GM23338 (cell line): Measurements from ENCODE around the gene UNKL. TPM values are rescaled to one million over a fixed set of nuclear protein-coding genes. Genes with fewer than 3 reads are reported as not detected.
A peak's percentile ranks its signal among the peaks of the same experiment; 100 is the strongest.

Experiments used
- ATAC-seq: fragments of 200-7000 bp; cut with Tn5 transposase; 3 replicates; pipeline ENCODE4 v1.9.1; 2020
- DNase-seq: peaks from one replicate; pipeline ENCODE4 v3.0.0-alpha.2; 2015; ENCODE audit warnings: low spot score
- H2AFZ ChIP-seq: fragments of 200-600 bp; sonication (generic); 2 replicates; pipeline ENCODE4 v1.8.0; 2016; ENCODE audit warnings: antibody characterized with exemption, mild to moderate bottlenecking, moderate library complexity
- H3F3A ChIP-seq: fragments of 200-600 bp; sonication (generic); replicated peaks from 2 replicates; pipeline ENCODE4 v1.8.0; 2017; ENCODE audit warnings: antibody characterized with exemption, mixed run types, low read depth
- H3K27ac ChIP-seq: fragments of 200-600 bp; sonication (generic); 2 replicates; pipeline ENCODE4 v1.6.1; 2016; ENCODE audit warnings: low read depth
- H3K27me3 ChIP-seq: fragments of 200-600 bp; sonication (generic); 2 replicates; pipeline ENCODE4 v1.8.0; 2016; ENCODE audit warnings: mild to moderate bottlenecking, mixed run types, moderate library complexity; ENCODE audit not compliant: insufficient read depth
- H3K36me3 ChIP-seq: fragments of 200-600 bp; sonication (generic); 2 replicates; pipeline ENCODE4 v1.8.0; 2016; ENCODE audit warnings: mild to moderate bottlenecking; ENCODE audit not compliant: insufficient read depth
- H3K4me1 ChIP-seq: fragments of 200-600 bp; sonication (generic); 2 replicates; pipeline ENCODE4 v1.8.0; 2016; ENCODE audit warnings: mild to moderate bottlenecking, moderate library complexity; ENCODE audit not compliant: insufficient read depth
- H3K4me2 ChIP-seq: fragments of 200-600 bp; sonication (generic); 2 replicates; pipeline ENCODE4 v1.7.1; 2017; ENCODE audit warnings: mixed run types
- H3K4me3 ChIP-seq: fragments of 200-600 bp; sonication (generic); 2 replicates; pipeline ENCODE4 v1.6.1; 2016; ENCODE audit warnings: mixed run types
- H3K79me2 ChIP-seq: fragments of 200-600 bp; sonication (generic); replicated peaks from 2 replicates; pipeline ENCODE4 v1.8.0; 2017; ENCODE audit warnings: mild to moderate bottlenecking; ENCODE audit not compliant: insufficient read depth
- H3K9me2 ChIP-seq: fragments of 200-600 bp; sonication (generic); 2 replicates; pipeline ENCODE4 v1.8.0; 2017; ENCODE audit not compliant: insufficient read depth
- H4K20me1 ChIP-seq: fragments of 200-600 bp; sonication (generic); replicated peaks from 2 replicates; pipeline ENCODE4 v1.8.0; 2017; ENCODE audit warnings: mild to moderate bottlenecking; ENCODE audit not compliant: insufficient read depth
- H3K27ac Mint-ChIP-seq: 2 replicates; pipeline ENCODE4 v1.8.0; 2020; ENCODE audit warnings: inconsistent platforms, mild to moderate bottlenecking, moderate library complexity, mixed read lengths
- H3K27me3 Mint-ChIP-seq: 3 replicates; pipeline ENCODE4 v1.8.0; 2022; ENCODE audit warnings: low read depth, mild to moderate bottlenecking, moderate library complexity, mixed read lengths, inconsistent platforms; ENCODE audit not compliant: insufficient read depth, poor library complexity
- H3K36me3 Mint-ChIP-seq: 3 replicates; pipeline ENCODE4 v1.8.0; 2021; ENCODE audit warnings: low read depth, mild to moderate bottlenecking, inconsistent platforms, moderate library complexity, mixed read lengths
- H3K4me1 Mint-ChIP-seq: 3 replicates; pipeline ENCODE4 v1.8.0; 2020; ENCODE audit warnings: mild to moderate bottlenecking, inconsistent platforms, mixed read lengths
- H3K4me3 Mint-ChIP-seq: 3 replicates; pipeline ENCODE4 v1.8.0; 2021; ENCODE audit warnings: moderate library complexity, mild to moderate bottlenecking, inconsistent platforms, mixed read lengths
- H3K9me3 Mint-ChIP-seq: 3 replicates; pipeline ENCODE4 v1.8.0; 2020; ENCODE audit warnings: moderate library complexity, mild to moderate bottlenecking, inconsistent platforms, mixed read lengths
- EZH2 ChIP-seq: fragments of 200-600 bp; sonication (generic); IDR thresholded peaks from one replicate; pipeline ENCODE4 v1.8.0; 2017; ENCODE audit warnings: antibody characterized with exemption, mild to moderate bottlenecking, low read depth; ENCODE audit not compliant: unreplicated experiment
- polyA plus RNA-seq: library from polyadenylated mRNA; unstranded; fragments of >200 nt; fragmentation: Nextera tagmentation; extraction: Ambion mirVana; gene quantifications from 2 replicates; pipeline ENCODE4 v1.2.1, GENCODE V29; 2016
- total RNA-seq: library from RNA; depleted of rRNA; stranded (reverse); fragments of >200 nt; shearing (Covaris generic); gene quantifications from 2 replicates; pipeline ENCODE4 v1.2.3, GENCODE V29; 2014
- TF ChIP-seq, protein P1 (sequence below): IDR thresholded peaks from 2 replicates; pipeline ENCODE4 v1.6.1; 2016; ENCODE audit warnings: antibody characterized with exemption
- TF ChIP-seq, protein P2 (sequence below), 2 experiments: fragments of 200-600 bp in 1 of 2; sonication (generic) in 1 of 2; conservative IDR thresholded peaks; 2 replicates each; pipeline versions ENCODE4 v1.5.1 to v1.6.1; 2016 to 2017; ENCODE audit warnings: antibody characterized with exemption in 2 of 2, low read depth in 2 of 2, mild to moderate bottlenecking in 2 of 2, moderate library complexity in 1 of 2
- TF ChIP-seq, protein P3 (sequence below): IDR thresholded peaks from one replicate; pipeline ENCODE4 v1.6.1; 2018; ENCODE audit warnings: antibody characterized with exemption; ENCODE audit not compliant: unreplicated experiment

The UNKL gene
- total and polyA plus RNA-seq, 2 experiments from 2014 or later = 16.7 to 28.7 TPM

DNA sequence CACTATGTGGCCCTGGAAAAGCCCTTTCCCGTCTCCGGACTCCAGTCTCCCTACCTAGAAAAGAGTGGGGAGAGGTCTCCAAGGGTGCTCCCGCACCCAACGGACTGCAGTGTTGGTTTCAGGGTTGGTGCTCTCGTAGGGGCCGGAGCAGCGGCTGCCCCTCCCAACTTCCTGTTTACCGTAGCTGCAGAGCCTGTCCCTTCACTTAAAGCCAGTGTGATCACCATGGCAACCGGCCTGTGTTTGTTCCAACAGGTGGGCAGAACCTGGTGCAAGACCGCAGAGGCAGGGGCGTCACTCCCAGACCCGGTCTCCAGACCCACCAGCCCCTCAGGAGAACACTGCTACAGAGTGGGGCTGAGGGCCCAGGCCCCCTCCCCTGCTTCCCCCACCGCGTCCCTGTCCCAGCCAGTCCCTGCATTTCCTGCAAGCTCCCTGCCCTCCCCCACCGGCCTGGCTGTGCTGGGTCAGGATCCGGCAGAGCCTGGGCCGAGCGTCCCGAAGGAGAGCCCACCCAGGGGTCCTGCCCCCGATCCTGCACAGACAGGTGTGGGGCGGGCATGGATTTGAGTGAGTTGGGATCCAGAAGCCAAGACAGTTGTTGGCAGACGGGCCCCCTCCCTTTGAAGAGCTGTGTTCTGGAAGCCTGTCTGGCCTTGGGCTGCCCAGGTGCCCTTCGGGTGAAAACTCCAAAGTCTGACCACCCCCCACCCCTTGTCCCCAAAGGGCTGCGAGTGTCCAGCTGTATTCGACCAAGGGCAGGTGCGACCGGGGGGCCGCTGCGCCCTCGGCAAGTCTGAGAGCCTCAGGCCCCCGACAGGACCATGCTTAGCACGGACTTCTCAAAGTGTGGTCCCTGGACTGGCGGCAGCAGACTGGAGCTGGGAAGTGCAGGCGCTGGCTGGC lies 82.5 kb downstream of the UNKL start:
- TF ChIP-seq, protein P1, sequence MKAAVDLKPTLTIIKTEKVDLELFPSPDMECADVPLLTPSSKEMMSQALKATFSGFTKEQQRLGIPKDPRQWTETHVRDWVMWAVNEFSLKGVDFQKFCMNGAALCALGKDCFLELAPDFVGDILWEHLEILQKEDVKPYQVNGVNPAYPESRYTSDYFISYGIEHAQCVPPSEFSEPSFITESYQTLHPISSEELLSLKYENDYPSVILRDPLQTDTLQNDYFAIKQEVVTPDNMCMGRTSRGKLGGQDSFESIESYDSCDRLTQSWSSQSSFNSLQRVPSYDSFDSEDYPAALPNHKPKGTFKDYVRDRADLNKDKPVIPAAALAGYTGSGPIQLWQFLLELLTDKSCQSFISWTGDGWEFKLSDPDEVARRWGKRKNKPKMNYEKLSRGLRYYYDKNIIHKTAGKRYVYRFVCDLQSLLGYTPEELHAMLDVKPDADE = peak; percentile 86
- TF ChIP-seq, protein P2, sequence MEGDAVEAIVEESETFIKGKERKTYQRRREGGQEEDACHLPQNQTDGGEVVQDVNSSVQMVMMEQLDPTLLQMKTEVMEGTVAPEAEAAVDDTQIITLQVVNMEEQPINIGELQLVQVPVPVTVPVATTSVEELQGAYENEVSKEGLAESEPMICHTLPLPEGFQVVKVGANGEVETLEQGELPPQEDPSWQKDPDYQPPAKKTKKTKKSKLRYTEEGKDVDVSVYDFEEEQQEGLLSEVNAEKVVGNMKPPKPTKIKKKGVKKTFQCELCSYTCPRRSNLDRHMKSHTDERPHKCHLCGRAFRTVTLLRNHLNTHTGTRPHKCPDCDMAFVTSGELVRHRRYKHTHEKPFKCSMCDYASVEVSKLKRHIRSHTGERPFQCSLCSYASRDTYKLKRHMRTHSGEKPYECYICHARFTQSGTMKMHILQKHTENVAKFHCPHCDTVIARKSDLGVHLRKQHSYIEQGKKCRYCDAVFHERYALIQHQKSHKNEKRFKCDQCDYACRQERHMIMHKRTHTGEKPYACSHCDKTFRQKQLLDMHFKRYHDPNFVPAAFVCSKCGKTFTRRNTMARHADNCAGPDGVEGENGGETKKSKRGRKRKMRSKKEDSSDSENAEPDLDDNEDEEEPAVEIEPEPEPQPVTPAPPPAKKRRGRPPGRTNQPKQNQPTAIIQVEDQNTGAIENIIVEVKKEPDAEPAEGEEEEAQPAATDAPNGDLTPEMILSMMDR (conservative IDR thresholded peaks at IDR 0.05; ENCODE audit: low read depth in 2 of 2) = no peak
- TF ChIP-seq, protein P3, sequence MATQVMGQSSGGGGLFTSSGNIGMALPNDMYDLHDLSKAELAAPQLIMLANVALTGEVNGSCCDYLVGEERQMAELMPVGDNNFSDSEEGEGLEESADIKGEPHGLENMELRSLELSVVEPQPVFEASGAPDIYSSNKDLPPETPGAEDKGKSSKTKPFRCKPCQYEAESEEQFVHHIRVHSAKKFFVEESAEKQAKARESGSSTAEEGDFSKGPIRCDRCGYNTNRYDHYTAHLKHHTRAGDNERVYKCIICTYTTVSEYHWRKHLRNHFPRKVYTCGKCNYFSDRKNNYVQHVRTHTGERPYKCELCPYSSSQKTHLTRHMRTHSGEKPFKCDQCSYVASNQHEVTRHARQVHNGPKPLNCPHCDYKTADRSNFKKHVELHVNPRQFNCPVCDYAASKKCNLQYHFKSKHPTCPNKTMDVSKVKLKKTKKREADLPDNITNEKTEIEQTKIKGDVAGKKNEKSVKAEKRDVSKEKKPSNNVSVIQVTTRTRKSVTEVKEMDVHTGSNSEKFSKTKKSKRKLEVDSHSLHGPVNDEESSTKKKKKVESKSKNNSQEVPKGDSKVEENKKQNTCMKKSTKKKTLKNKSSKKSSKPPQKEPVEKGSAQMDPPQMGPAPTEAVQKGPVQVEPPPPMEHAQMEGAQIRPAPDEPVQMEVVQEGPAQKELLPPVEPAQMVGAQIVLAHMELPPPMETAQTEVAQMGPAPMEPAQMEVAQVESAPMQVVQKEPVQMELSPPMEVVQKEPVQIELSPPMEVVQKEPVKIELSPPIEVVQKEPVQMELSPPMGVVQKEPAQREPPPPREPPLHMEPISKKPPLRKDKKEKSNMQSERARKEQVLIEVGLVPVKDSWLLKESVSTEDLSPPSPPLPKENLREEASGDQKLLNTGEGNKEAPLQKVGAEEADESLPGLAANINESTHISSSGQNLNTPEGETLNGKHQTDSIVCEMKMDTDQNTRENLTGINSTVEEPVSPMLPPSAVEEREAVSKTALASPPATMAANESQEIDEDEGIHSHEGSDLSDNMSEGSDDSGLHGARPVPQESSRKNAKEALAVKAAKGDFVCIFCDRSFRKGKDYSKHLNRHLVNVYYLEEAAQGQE = no peak
- TF ChIP-seq EZH2 = no peak
- peaks cover 33% of the 10 kb centered on the region for H3K27me3 Mint-ChIP-seq
- Histone ChIP-seq H3K27ac (peak overlapping the region; percentile 75; the same call in 1 of the 2 replicates), H3F3A (0 out of 2 replicates have a peak, but pooled peaks cover 5% of the 10 kb centered on the region), H3K4me1 (peaks cover 10% of the 10 kb centered on the region), H3K4me2 (peak overlapping the region; percentile 95), H3K4me3 (peak overlapping the region; percentile 72), H3K79me2 (no peaks in the 10 kb centered on the region), H4K20me1 (no peaks in the 10 kb centered on the region; the same call in 1 of the 2 replicates), H3K27me3 (peaks cover 36% of the 10 kb centered on the region), H3K36me3 (no peaks in the 10 kb centered on the region), H2AFZ (peak overlapping the region; percentile 78), H3K9me2 (no peaks in the 10 kb centered on the region)
- H3K4me3 Mint-ChIP-seq = peak overlapping the region; percentile 76
- H3K36me3 Mint-ChIP-seq = no peaks in the 10 kb centered on the region
- H3K27ac Mint-ChIP-seq = peak overlapping the region; percentile 90
- ATAC-seq (peak; percentile 52), DNase-seq (peak; percentile 99)
- H3K9me3 Mint-ChIP-seq = no peaks in the 10 kb centered on the region
- peaks cover 12% of the 10 kb centered on the region for H3K4me1 Mint-ChIP-seq
